Activated CD4-positive, alpha-beta T cell treated with anti-CD3 and anti-CD28 coated beads for 24 hours (primary cell): Measurements from ENCODE around the gene MEIS2.

Source experiments
- DNase-seq, 2 donors: peaks; one replicate each; pipeline ENCODE4 v3.0.0-alpha.2; 2020; ENCODE audit warnings: low read depth in 2 of 2

MEIS2 gene

DNA sequence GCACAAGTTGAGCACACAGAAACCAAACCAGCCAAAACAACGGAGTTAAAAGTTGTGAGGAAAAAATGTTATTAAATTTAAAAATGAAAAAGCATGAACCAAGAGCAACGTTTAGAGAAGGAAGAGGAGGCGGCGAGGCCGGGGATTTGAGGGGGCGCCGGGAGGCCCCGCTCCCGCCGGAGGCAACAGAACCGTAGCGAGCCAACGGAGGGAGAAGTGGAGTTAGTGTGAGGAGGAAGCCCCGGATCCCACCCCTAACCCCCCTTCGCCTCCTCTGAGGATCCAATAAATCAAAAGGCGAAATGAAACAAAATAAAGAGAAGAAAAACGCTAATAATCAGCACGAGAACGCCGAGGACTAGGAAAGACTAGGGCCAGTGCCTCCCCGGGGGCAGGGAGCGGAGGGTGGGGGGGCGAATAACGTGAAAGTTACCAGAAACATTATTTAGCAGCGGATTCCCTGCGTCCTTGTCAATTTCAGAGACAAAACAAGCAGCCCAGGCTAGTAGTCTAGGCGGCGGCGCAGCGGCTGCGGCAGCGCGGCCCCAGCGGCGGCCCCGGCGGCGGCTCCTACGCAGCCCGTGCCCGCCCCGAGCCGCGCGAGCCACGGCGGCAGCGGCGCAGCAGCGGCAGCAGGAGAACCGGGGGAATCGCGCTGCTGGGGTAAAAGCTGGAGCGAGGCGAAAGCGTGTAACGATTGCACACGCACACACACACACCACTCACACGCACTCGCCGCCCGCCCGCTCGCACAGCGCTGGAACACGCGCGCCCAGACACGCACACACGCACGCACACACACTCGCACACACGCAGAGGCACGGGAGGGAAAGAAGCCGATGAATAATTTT lies 1.7 kb downstream of the MEIS2 start:
- DNase-seq = no peak

- no peak for DNase-seq
Measured at GRCh38 chr15:37097144-37097919, 3.0 kb downstream of the MEIS2 start.

- no peak for DNase-seq
Measured at GRCh38 chr15:37096558-37097143, 3.7 kb downstream of the MEIS2 start.

DNA sequence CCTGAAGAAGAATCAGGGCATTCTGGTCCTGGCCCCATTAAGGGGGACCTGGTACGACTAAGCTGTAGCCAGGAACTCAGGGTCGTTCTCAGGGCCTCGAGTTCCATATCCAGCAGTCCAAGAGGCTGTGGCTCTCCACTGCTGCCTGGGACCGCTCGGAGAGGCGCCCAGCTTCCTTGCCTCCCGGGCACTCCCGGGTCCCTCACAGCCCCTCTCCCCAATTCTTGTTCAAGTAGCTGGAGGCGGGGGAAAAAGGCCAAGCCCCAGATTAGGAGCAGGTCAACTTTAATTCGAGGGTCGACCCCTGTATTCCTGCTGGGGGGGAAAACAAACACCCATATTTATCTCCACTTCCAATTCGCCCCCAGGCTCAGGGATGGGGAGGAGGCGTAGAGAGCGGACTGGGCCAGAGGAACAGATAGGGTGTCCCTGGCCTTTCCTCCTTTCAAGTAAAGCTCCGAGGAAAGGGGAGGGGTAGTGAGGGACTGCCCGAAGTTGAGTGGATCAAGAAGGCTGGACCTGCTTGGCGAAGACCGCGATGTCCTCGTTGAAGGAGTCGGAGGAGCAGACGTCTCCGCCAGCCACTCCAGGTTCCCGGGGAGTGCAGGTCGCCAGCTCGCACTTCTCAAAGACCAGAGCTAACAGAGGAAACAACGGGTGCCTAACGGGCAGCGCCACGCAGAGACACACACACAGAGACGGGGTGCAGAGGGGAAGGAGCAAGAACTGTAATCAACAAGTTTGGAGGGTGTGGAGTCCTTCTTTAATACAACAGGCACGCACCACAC lies 4.4 kb downstream of the MEIS2 start:
- no peak for DNase-seq

GRCh38 chr15:37094915-37095711 lies 5.2 kb downstream of the MEIS2 start:
- no peak for DNase-seq

DNA sequence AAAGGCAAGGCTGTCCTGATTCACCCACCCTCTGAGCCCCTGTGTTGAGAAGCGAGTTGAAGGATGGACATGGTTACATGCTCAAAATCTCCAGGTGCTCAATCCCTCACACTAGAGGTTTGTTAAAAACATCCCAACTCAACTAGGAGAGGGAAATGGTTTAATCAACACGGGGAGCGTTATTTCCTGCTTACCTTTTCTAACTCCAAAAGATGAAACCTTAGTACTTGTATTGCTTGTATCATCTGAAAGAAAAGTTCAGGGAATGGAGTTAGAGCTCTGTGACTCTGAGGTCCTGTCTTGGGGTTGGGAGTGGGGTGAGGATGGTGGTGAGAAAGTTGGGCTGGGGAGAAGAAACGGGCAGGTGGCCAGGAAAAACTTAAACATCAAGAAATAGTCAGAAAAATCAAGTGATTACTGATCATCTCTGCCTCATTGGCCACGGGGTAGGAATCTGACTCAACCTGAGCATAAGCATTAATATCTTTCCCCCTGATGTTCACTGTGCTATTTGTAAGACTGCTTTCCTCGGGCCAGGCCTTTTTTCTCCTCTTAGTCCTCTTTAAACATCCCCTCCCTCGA lies 5.9 kb downstream of the MEIS2 start:
- no peak for DNase-seq

DNA sequence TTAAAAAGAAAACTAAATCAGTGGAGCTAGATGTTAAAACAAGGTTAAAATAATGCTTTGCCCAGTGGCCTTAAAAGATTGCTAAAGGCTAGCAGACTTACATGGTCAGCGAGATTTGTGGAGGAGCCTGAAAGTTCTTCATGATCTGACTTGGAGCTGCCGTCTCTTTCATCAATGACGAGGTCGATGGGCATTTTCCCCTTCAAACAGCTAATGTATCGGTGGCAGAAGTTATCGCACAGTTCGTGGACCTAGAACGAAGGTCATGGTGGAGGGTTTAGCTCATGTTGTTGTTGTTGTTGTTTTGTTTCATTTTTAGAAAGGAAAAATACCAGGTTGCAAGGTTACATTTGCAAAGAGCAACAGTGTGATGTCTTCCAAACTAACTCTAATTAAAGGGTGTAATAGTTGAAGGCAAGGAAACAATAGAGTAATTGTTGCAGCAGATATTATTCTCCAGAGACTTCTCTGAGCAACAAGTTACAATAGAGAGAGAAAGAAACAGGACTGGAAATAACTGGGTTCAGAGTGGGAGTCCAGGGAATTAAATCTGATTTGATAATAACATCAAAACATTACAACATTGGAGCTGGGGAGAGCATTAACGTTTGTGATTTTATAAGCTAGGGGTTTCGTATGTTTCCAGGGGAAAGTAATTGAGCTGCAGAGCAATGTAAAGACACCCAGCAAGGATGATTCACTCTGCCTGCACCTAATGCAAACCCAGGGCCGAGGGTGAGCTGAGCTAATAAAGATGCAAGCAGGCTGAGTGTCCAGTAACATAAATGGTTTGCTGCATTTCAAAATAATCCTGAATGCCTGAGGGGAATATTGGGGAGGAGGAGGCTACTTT lies 6.6 kb downstream of the MEIS2 start:
- DNase-seq = no peak

DNA sequence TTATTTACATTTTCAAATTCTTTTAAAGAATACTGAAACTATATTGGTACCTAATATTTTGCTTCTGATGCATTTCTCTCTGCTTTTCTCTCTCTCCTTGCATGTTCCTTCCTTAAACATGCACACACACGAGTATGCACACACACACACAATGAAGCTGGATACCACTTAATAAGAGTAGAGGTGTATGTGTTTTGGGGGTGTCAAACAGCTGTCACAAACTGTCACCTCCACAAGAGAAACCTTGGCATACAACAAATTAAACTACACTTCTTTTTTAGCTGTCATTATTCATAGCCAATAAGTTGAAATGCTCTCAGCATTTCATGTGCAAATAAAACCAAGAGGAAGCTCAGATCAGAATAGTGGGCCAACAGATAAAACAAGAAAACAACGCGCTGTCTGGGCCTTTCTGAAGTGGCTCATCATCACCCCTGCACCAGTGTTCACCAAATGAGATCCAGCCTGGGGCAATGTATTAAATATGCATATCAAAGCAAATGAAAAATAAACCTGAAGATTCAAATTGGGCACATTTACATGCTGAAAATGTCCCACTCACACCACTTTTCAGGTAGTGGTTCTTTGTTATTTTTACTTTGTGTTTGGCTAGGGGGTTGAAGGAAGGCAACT lies 9.7 kb downstream of the MEIS2 start:
- DNase-seq = no peak

DNA sequence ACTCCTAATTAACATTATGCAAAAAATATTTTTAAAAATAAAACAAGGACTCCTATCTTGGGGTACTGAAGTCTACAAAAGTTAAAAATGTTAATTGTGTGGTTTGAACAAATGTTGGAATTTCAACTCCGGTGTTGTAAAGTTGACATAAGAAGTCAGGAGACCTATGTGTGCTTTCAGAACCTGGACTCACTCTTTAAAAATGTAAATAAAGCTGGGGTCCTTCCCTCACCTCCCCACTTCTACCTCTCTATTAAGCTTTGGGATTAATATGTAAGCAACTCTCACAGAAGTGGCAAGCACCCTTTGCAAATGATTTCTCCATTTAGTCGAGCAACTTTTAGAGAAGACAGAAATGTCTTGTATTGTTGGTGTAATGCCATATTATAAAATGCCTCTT lies 11.9 kb downstream of the MEIS2 start:
- DNase-seq = no peak

- DNase-seq = no peak
Measured at GRCh38 chr15:37087131-37087588, 13.2 kb downstream of the MEIS2 start.

GRCh38 chr15:37086521-37086920 lies 13.8 kb downstream of the MEIS2 start:
- no peak for DNase-seq

GRCh38 chr15:37086120-37086519 lies 14.2 kb downstream of the MEIS2 start:
- DNase-seq = no peak

DNA sequence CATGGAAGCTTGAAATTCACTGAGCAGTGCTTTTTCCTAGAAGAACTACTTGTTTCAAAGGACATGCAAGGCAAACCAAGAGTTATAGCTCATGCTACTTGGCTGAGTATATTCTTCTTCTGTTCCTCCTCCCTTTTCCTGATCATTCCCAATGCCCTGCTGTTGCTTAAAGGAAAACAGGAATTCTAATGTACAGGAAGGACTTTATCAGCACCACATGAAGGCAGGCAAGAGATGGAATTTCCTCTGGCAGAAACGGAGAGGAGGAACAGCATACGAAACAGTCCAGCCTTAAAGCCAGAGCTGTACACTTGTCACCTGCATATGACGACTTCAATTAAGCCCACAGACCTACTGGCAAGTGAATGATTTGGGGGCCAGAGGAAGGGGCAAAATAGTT lies 15.7 kb downstream of the MEIS2 start:
- DNase-seq = no peak

- no peak for DNase-seq
Measured at GRCh38 chr15:37083610-37084009, 16.7 kb downstream of the MEIS2 start.

- no peak for DNase-seq
Measured at GRCh38 chr15:37081983-37082382, 18.4 kb downstream of the MEIS2 start.

GRCh38 chr15:37080261-37080921 lies 20.0 kb downstream of the MEIS2 start:
- no peak for DNase-seq

- no peak for DNase-seq
Measured at GRCh38 chr15:37079726-37080125, 20.6 kb downstream of the MEIS2 start.

- DNase-seq = no peak
Measured at GRCh38 chr15:37078566-37078965, 21.8 kb downstream of the MEIS2 start.
